K562 (cell line): ENCODE results near the gene P2RX3.

Experiments
- AFF1 ChIP-seq, 2 experiments: fragments of 450-650 bp; IDR thresholded peaks; 2 replicates each; pipeline ENCODE4 v1.6.1; 2018; ENCODE audit warnings: mild to moderate bottlenecking in 2 of 2, low read depth in 1 of 2; ENCODE audit not compliant: partially characterized antibody in 2 of 2
- CTCF ChIP-seq, 3 experiments: IDR thresholded peaks in 2 of 3; conservative IDR thresholded peaks in 1 of 3; 2 replicates each; pipeline ENCODE4 v1.5.1; 2011 to 2012; ENCODE audit warnings: low read length in 3 of 3, mild to moderate bottlenecking in 3 of 3, control low read depth in 2 of 3, improper control_type of control experiment in 1 of 3, inconsistent platforms in 1 of 3, low read depth in 1 of 3, mixed read lengths in 1 of 3, moderate library complexity in 1 of 3; ENCODE audit not compliant: insufficient read depth in 2 of 3
- GABPB1 ChIP-seq: sonication (generic); formaldehyde crosslinking; IDR thresholded peaks from 2 replicates; pipeline ENCODE4 v1.8.0; 2022; ENCODE audit warnings: mild to moderate bottlenecking, missing genetic modification reagents
- HMG20B ChIP-seq: fragments of 250-450 bp; sonication (Bioruptor Pico); IDR thresholded peaks from 2 replicates; pipeline ENCODE4 v1.5.0; 2021; ENCODE audit warnings: mild to moderate bottlenecking
- JUND ChIP-seq, 2 experiments: IDR thresholded peaks; 2 replicates in 1 of 2; 3 replicates in 1 of 2; pipeline ENCODE4 v1.6.1; 2011; ENCODE audit warnings: borderline replicate concordance in 2 of 2, low read depth in 2 of 2, low read length in 2 of 2, improper control_type of control experiment in 1 of 2, missing biosample characterization in 1 of 2, missing genetic modification characterization in 1 of 2, missing genetic modification reagents in 1 of 2
- LARP7 ChIP-seq: fragments of 450-650 bp; IDR thresholded peaks from 2 replicates; pipeline ENCODE4 v1.6.1; 2016
- MECOM ChIP-seq: fragments of 250-450 bp; sonication (Bioruptor Pico); IDR thresholded peaks from 2 replicates; pipeline ENCODE4 v1.8.0; 2022; ENCODE audit warnings: inconsistent platforms
- NFYB ChIP-seq: IDR thresholded peaks from 2 replicates; pipeline ENCODE4 v1.6.1; 2011; ENCODE audit warnings: mild to moderate bottlenecking, moderate library complexity; ENCODE audit not compliant: insufficient read length; ENCODE audit errors: extremely low read depth
- SMC3 ChIP-seq: conservative IDR thresholded peaks from 2 replicates; pipeline ENCODE4 v1.6.1; 2011; ENCODE audit warnings: low read depth, low read length, improper control_type of control experiment; ENCODE audit not compliant: insufficient read depth
- ZFP30 ChIP-seq: fragments of 250-450 bp; sonication (Bioruptor Pico); IDR thresholded peaks from 2 replicates; pipeline ENCODE4 v1.8.0; 2022; ENCODE audit warnings: moderate library complexity, mild to moderate bottlenecking, inconsistent platforms, borderline replicate concordance
- ZNF143 ChIP-seq: sonication (generic); formaldehyde crosslinking; IDR thresholded peaks from 2 replicates; pipeline ENCODE4 v1.9.0; 2022; ENCODE audit warnings: mild to moderate bottlenecking, missing genetic modification reagents
- ZNF316 ChIP-seq: fragments of 450-650 bp; IDR thresholded peaks from 2 replicates; pipeline ENCODE4 v1.6.1; 2016
- ZNF586 ChIP-seq: fragments of 450-650 bp; formaldehyde crosslinking; conservative IDR thresholded peaks from 2 replicates; pipeline ENCODE4 v1.4.0; 2020; ENCODE audit warnings: mild to moderate bottlenecking, moderate library complexity
- TF ChIP-seq, protein P1 (sequence below), 2 experiments: fragments of 450-650 bp; IDR thresholded peaks; 2 replicates each; pipeline ENCODE4 v1.6.1; 2016

- TF ChIP-seq JUND (IDR thresholded peaks at IDR 0.05; ENCODE audit: borderline replicate concordance, low read depth, low read length) (no peak), JUND (tag; IDR thresholded peaks at IDR 0.05; ENCODE audit: borderline replicate concordance, low read depth, low read length) (no peak), ZNF316 (no peak), SMC3 (no peak), MECOM (CRISPR knock-in tag) (no peak), ZNF143 (CRISPR knock-in tag) (no peak), GABPB1 (CRISPR knock-in tag) (no peak), CTCF (IDR thresholded peaks at IDR 0.05 in 2 of 3, conservative IDR thresholded peaks at IDR 0.05 in 1 of 3; ENCODE audit: insufficient read depth in 2 of 3, low read depth in 1 of 3, low read length in 3 of 3) (no peak), ZFP30 (no peak), HMG20B (CRISPR knock-in tag) (no peak), NFYB (no peak), AFF1 (IDR thresholded peaks at IDR 0.05; ENCODE audit: low read depth in 1 of 2, partially characterized antibody in 2 of 2) (no peak), ZNF586 (no peak), LARP7 (no peak)
- TF ChIP-seq, protein P1, sequence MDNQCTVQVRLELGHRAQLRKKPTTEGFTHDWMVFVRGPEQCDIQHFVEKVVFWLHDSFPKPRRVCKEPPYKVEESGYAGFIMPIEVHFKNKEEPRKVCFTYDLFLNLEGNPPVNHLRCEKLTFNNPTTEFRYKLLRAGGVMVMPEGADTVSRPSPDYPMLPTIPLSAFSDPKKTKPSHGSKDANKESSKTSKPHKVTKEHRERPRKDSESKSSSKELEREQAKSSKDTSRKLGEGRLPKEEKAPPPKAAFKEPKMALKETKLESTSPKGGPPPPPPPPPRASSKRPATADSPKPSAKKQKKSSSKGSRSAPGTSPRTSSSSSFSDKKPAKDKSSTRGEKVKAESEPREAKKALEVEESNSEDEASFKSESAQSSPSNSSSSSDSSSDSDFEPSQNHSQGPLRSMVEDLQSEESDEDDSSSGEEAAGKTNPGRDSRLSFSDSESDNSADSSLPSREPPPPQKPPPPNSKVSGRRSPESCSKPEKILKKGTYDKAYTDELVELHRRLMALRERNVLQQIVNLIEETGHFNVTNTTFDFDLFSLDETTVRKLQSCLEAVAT (IDR thresholded peaks at IDR 0.05): no peak
These were observed 59.3 kb downstream of the P2RX3 start for GRCh38 chr11:57397394-57397990.
